H54 (cell line): ENCODE measurements around the gene C1QL1.

ENCODE experiments used
- DNase-seq: peaks from one replicate; pipeline ENCODE4 v3.0.0; 2011; ENCODE audit warnings: low spot score, mixed read lengths; ENCODE audit not compliant: insufficient read length
- FAIRE-seq: peaks from 3 replicates; lab custom pipeline; 2011; peaks lifted over from hg19 to GRCh38; lab: Jason Lieb, UNC
- POLR2A ChIP-seq: IDR thresholded peaks from 2 replicates; pipeline ENCODE4 v1.6.1; 2011; ENCODE audit warnings: low read depth, mild to moderate bottlenecking, low read length

C1QL1 gene

DNA sequence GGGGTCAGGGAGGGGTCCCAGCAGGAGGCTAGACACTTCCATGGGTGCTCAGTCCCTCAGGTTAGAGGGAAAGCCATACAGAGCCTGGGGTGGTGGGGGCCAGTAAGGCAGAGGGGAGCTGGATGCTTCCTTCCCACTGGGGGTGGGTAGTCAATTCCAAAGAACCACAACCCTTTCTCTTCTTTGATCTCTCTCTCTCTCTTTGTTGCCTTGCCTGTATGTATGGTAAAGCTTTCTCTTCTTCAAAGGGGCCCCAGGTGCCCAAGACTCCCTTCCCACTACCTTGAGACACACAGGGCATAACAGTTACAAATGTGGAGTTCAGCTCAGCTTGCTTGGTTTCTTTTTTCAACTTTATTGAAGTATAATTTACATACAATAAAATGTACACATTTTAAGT, 30.5 kb upstream of the C1QL1 start:
- FAIRE-seq: no peak
- no peak for DNase-seq
- TF ChIP-seq POLR2A: no peak

- DNase-seq (no peak), FAIRE-seq (no peak)
- no peak for TF ChIP-seq POLR2A
Observed at GRCh38 chr17:44997733-44998520, 29.8 kb upstream of the C1QL1 start.

GRCh38 chr17:44996304-44996703, 28.2 kb upstream of the C1QL1 start:
- no peak for FAIRE-seq
- TF ChIP-seq POLR2A: no peak
- no peak for DNase-seq

GRCh38 chr17:44995436-44996001, 27.4 kb upstream of the C1QL1 start:
- TF ChIP-seq POLR2A: no peak
- FAIRE-seq: no peak
- no peak for DNase-seq

DNA sequence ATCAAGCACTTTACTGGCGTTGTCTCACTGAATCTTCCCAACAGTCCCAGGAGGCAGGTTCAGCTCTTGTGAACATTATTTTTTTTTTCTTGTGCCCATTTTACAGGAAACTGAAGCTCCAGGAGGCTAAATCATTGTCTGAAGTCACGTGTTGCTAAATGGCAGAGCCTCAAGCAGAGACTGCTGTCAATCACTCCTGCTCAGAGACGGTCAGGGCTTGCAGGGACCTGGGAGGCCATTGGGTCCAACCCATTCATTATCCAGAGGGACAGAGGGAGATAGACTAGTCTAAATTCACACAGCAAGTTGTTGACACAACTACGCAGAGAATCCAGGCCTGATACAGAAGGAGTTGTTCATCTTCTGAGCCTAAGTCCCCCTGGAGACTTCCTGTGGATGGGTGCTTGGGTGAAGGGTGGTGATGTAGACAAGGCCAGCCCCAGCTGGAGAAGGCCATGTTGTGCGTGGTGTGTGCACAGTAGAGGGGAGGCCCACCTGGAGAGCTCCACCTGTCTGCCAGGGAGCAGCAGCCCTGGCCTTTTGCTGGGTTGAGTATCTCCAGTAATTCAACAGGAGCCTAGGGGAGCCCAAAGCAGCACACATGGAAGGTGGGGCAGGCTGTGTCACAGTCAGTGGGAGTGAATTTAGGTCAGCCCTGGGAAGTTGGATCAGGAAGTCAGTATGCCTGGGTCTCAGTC, 24.3 kb upstream of the C1QL1 start:
- DNase-seq (no peak), FAIRE-seq (no peak)
- TF ChIP-seq POLR2A: no peak

DNA sequence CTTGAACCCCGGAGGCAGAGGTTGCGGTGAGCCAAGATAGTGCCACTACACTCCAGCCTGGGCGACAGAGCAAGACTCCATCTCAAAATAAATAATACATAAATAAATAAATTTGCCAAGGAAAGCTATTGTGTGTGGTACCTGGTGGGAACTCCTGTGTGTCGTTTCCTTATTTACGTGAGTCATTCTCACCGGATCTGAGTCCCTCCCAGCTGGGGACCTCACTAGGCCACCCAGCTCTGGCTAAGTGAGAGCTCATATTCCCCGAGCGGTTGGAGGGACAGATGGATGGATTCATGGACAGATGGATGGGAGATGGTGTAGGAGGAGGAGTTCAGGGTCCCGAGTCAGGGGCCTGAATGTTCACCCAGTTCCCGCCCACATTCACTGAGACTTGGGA, 22.9 kb upstream of the C1QL1 start:
- FAIRE-seq: no peak
- TF ChIP-seq POLR2A: no peak
- no peak for DNase-seq

DNA sequence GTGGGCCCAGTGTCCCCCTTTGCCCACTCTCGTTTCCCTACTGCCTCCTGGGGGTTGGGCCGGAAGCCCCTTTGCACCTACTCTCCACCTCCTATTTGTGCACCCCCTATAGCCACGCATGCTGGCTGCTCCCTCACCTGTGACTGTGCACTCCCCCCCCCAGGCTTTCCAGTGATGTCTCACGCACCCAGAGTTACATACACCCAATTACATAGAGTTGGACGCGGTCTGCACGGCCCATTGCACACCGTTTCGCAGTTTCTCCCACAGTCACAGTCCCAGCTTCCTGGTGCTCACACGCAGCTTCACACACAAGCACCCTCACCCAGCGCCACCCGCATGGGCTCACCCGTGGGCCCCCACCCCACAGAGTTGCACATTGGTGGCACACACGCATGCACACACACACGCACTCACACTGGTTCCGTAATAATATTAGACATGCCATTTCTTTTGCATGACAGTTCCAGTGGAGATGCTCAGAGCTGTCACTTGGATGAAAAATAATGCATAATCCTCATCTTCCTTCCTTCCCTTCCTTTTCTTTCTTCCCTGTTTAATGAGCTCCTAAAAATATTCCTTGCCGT, 21.5 kb upstream of the C1QL1 start:
- FAIRE-seq (no peak), DNase-seq (no peak)
- no peak for TF ChIP-seq POLR2A

- DNase-seq (no peak), FAIRE-seq (no peak)
- no peak for TF ChIP-seq POLR2A
Observed at GRCh38 chr17:44988044-44988942, 20.2 kb upstream of the C1QL1 start.

- FAIRE-seq (no peak), DNase-seq (no peak)
- no peak for TF ChIP-seq POLR2A
Observed at GRCh38 chr17:44983563-44983962, 15.5 kb upstream of the C1QL1 start.

DNA sequence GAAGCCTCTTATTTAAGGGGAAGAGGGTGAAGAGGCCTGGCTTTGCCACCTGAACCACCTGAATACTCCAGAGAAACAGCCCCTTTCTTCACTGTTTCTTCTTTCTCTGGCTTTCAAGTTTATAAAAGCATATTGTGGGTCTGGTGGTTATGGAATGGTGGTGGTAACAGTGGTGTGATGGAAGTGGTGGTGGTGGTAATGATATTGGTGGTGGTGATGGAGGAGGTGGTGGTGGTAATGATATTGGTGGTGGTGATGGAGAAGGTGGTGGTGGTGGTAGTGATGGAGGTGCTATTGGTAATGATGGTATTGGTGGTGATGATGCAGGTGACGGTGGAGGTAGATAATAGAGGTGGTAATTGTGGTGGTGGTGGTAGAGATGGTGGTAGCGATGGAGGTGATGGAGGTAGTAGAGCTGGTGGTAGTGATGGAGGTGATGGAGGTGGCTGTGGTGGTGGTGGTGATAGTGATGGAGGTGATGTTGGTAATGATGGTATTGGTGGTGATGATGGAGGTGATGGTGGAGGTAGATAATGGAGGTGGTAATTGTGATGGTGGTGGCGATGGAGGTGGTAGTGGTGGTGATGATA, 14.1 kb upstream of the C1QL1 start:
- FAIRE-seq: no peak
- no peak for TF ChIP-seq POLR2A
- DNase-seq: no peak

DNA sequence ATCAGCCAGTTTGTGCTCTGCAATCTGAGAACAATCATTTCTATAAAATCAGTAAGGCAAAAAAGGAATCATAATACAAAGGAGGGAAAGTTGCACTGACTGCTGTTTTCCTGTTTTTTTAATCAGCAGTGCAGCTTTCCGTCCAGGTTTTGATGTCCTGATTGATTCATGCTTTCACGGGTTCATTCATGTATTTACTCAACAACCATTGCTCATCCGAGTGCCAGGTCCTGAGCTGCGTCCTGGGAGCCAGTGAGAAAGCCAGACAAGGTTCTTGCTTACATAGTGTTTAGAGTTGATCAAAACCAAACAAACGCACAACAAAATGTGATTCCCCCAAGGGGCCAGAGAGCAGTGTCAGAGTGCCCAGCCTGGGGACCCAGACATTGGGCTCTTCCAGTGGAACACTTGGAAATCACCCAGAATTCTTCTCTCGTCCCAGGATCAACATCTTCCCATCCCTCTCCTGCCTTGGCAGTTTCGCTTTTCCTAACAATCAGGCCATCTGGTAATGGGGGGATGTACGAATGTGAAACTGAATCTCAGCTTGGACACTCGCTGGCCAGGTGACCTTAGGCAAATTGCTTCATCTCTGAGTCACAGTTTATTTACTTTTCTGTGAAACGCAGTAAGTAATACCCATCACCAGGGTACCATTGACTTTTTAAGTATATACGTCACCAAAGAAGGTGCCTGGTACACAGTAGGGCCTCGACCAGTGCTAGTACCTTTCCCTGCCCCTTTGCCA, 13.3 kb upstream of the C1QL1 start:
- no peak for FAIRE-seq
- TF ChIP-seq POLR2A: no peak
- DNase-seq: peak; percentile 80

DNA sequence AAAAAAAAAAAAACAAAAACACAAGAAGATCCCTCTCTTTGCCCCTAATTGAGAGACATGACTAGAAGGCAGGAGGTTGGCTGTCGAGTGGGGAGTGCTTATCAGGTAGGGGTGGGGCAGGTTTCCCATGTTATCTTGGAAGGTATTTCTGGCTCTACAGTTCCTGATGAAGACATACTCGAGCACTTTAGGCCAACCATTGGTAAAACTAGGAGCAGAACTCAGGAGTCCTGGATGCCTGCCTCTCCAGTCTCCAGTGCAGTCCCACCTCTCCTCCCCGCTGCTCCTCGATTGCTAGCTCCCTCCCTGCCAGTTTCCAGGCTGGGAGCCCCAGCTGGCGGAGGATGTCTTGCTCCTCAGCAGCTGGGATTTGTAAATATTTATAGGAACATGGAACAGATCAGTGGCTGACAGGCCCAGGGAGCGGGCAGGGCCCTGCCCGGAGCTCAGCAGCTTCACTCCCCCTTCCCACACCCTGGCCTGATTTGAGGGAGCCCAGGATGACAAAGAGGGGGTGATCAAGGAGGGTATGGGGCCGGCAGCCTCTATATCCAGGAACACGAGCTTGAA, 11.4 kb upstream of the C1QL1 start:
- no peak for DNase-seq
- no peak for TF ChIP-seq POLR2A
- no peak for FAIRE-seq
